H9 (cell line): ENCODE data around the gene ZNF396. TPM values are rescaled to one million over a fixed set of nuclear protein-coding genes. Genes with fewer than 3 reads are reported as not detected.

Experiments
- DNase-seq: peaks from one replicate; pipeline ENCODE4 v3.0.0-alpha.2; 2017
- H2AFZ ChIP-seq: one replicate; pipeline ENCODE4 v1.6.1; 2013; ENCODE audit warnings: mild to moderate bottlenecking, low read length, control low read depth, moderate library complexity
- H2AK5ac ChIP-seq: 2 replicates; pipeline ENCODE4 v1.6.1; 2013; ENCODE audit warnings: low read length, control low read depth, mixed read lengths; ENCODE audit not compliant: insufficient read length
- H2BK120ac ChIP-seq: one replicate; pipeline ENCODE4 v1.6.1; 2013; ENCODE audit warnings: low read depth, mild to moderate bottlenecking, low read length, control low read depth, inconsistent platforms; ENCODE audit not compliant: poor library complexity, severe bottlenecking
- H2BK12ac ChIP-seq: 2 replicates; pipeline ENCODE4 v1.6.1; 2013; ENCODE audit warnings: low read length, control low read depth, mixed read lengths, low read depth; ENCODE audit not compliant: insufficient read length
- H2BK15ac ChIP-seq: 2 replicates; pipeline ENCODE4 v1.6.1; 2013; ENCODE audit warnings: low read depth, low read length, control low read depth
- H2BK20ac ChIP-seq: one replicate; pipeline ENCODE4 v1.6.1; 2013; ENCODE audit warnings: low read depth, mild to moderate bottlenecking, low read length, control low read depth, inconsistent platforms; ENCODE audit not compliant: poor library complexity, severe bottlenecking
- H2BK5ac ChIP-seq: 2 replicates; pipeline ENCODE4 v1.6.1; 2013; ENCODE audit warnings: low read length, control low read depth, mixed read lengths; ENCODE audit not compliant: insufficient read length
- H3K14ac ChIP-seq: 2 replicates; pipeline ENCODE4 v1.6.1; 2013; ENCODE audit warnings: low read length, control low read depth; ENCODE audit not compliant: insufficient read depth
- H3K18ac ChIP-seq: 2 replicates; pipeline ENCODE4 v1.6.1; 2013; ENCODE audit warnings: low read depth, mild to moderate bottlenecking, mixed read lengths, low read length, control low read depth; ENCODE audit not compliant: insufficient read length
- H3K23ac ChIP-seq: 2 replicates; pipeline ENCODE4 v1.6.1; 2013; ENCODE audit warnings: low read length, control low read depth, mixed read lengths, low read depth; ENCODE audit not compliant: insufficient read length
- H3K23me2 ChIP-seq: 2 replicates; pipeline ENCODE4 v1.6.1; 2013; ENCODE audit warnings: low read depth, mild to moderate bottlenecking, mixed read lengths, low read length, control low read depth; ENCODE audit not compliant: insufficient read length, poor library complexity, severe bottlenecking
- H3K27ac ChIP-seq: 2 replicates; pipeline ENCODE4 v1.5.1; 2013; ENCODE audit warnings: low read length, control low read depth, mixed read lengths, low read depth; ENCODE audit not compliant: insufficient read length
- H3K27me3 ChIP-seq: 2 replicates; pipeline ENCODE4 v1.6.1; 2013; ENCODE audit warnings: low read length, control low read depth, inconsistent platforms; ENCODE audit not compliant: insufficient read depth
- H3K4ac ChIP-seq: 2 replicates; pipeline ENCODE4 v1.6.1; 2013; ENCODE audit warnings: low read depth, mild to moderate bottlenecking, control low read depth, inconsistent platforms, low read length, moderate library complexity
- H3K4me1 ChIP-seq: 2 replicates; pipeline ENCODE4 v1.6.1; 2013; ENCODE audit warnings: low read length, control low read depth, inconsistent platforms; ENCODE audit not compliant: insufficient read depth
- H3K4me2 ChIP-seq: 2 replicates; pipeline ENCODE4 v1.6.1; 2013; ENCODE audit warnings: low read length, control low read depth, mixed read lengths; ENCODE audit not compliant: insufficient read length, insufficient read depth
- H3K56ac ChIP-seq: 2 replicates; pipeline ENCODE4 v1.6.1; 2013; ENCODE audit warnings: low read depth, mild to moderate bottlenecking, mixed read lengths, low read length, control low read depth; ENCODE audit not compliant: insufficient read length
- H3K79me1 ChIP-seq: 2 replicates; pipeline ENCODE4 v1.6.1; 2013; ENCODE audit warnings: low read depth, mild to moderate bottlenecking, moderate library complexity, low read length, control low read depth, inconsistent platforms; ENCODE audit not compliant: insufficient read depth, poor library complexity, severe bottlenecking
- H3K79me2 ChIP-seq: 2 replicates; pipeline ENCODE4 v1.6.1; 2013; ENCODE audit warnings: low read length, control low read depth, inconsistent platforms; ENCODE audit not compliant: insufficient read depth
- H3K9ac ChIP-seq: 2 replicates; pipeline ENCODE4 v1.6.1; 2013; ENCODE audit warnings: low read length, control low read depth, mixed read lengths; ENCODE audit not compliant: insufficient read length; ENCODE audit errors: extremely low read depth
- H3K9me3 ChIP-seq: one replicate; pipeline ENCODE4 v1.6.1; 2013; ENCODE audit warnings: low read depth, low read length, inconsistent platforms; ENCODE audit not compliant: control insufficient read depth
- H3T11ph ChIP-seq: one replicate; pipeline ENCODE4 v1.6.1; 2013; ENCODE audit warnings: mild to moderate bottlenecking, low read length, control low read depth, inconsistent platforms
- H4K20me1 ChIP-seq: one replicate; pipeline ENCODE4 v1.6.1; 2013; ENCODE audit not compliant: control insufficient read depth, insufficient read length, insufficient read depth
- H4K5ac ChIP-seq: 2 replicates; pipeline ENCODE4 v1.6.1; 2013; ENCODE audit warnings: low read depth, mild to moderate bottlenecking, mixed read lengths, low read length, control low read depth; ENCODE audit not compliant: insufficient read length
- H4K8ac ChIP-seq: replicated peaks from 2 replicates; pipeline ENCODE4 v1.6.1; 2013; ENCODE audit warnings: low read length, control low read depth, mixed read lengths, low read depth; ENCODE audit not compliant: insufficient read length
- H4K91ac ChIP-seq: 2 replicates; pipeline ENCODE4 v1.6.1; 2013; ENCODE audit warnings: low read depth, mild to moderate bottlenecking, moderate library complexity, mixed read lengths, low read length, control low read depth; ENCODE audit not compliant: insufficient read length
- H3K27ac Mint-ChIP-seq, 3 experiments: 2 replicates in 2 of 3; 3 replicates in 1 of 3; pipeline ENCODE4 v1.8.0; 2020 to 2021; ENCODE audit warnings: mixed read lengths in 3 of 3, mild to moderate bottlenecking in 1 of 3, moderate library complexity in 1 of 3
- H3K27me3 Mint-ChIP-seq: 2 replicates; pipeline ENCODE4 v1.8.0; 2021; ENCODE audit warnings: low read depth, mild to moderate bottlenecking, moderate library complexity, mixed read lengths
- H3K36me3 Mint-ChIP-seq, 3 experiments: 2 replicates in 2 of 3; 3 replicates in 1 of 3; pipeline ENCODE4 v1.8.0; 2020 to 2021; ENCODE audit warnings: low read depth in 3 of 3, mixed read lengths in 3 of 3; ENCODE audit not compliant: insufficient read depth in 1 of 3
- H3K4me1 Mint-ChIP-seq, 2 experiments: 2 replicates each; pipeline ENCODE4 v1.8.0; 2020; ENCODE audit warnings: mixed read lengths in 2 of 2
- H3K4me3 Mint-ChIP-seq, 2 experiments: 2 replicates in 1 of 2; 3 replicates in 1 of 2; pipeline ENCODE4 v1.8.0; 2020 to 2021; ENCODE audit warnings: mild to moderate bottlenecking in 2 of 2, mixed read lengths in 2 of 2, moderate library complexity in 1 of 2
- H3K9me3 Mint-ChIP-seq, 2 experiments: 2 replicates in 1 of 2; 3 replicates in 1 of 2; pipeline ENCODE4 v1.8.0; 2020; ENCODE audit warnings: mild to moderate bottlenecking in 2 of 2, mixed read lengths in 2 of 2, moderate library complexity in 1 of 2
- CTCF ChIP-seq: fragments of 200-600 bp; sonication (generic); conservative IDR thresholded peaks from 3 replicates; pipeline ENCODE4 v1.8.0; 2021; ENCODE audit warnings: antibody characterized with exemption, mild to moderate bottlenecking
- WGBS: extraction: QIAGEN DNeasy Blood & Tissue Kit; methylation state at CpG from one replicate; pipeline ENCODE4 v1.1.7; 2013; ENCODE audit warnings: missing lambda C conversion rate, low lambda C conversion rate, mixed read lengths; ENCODE audit not compliant: insufficient read length; ENCODE audit errors: extremely low coverage; 5-methylcytosine and 5-hydroxymethylcytosine counted together
- total RNA-seq: library from RNA; stranded (reverse); gene quantifications from 2 replicates; pipeline ENCODE4 v1.2.1, GENCODE V29; 2021

The ZNF396 gene
- total RNA-seq, 1 experiment from 2014 or later: 1.2 TPM

GRCh38 chr18:35422237-35422636 lies 45.1 kb upstream of the ZNF396 start:
- Histone ChIP-seq H3K4me1 (no peaks in the 10 kb centered on the region), H3K79me1 (no peaks in the 10 kb centered on the region), H3K9ac (no peak overlapping the region), H2AFZ (no peak overlapping the region), H3K18ac (no peak overlapping the region), H2AK5ac (no peak overlapping the region), H3K27ac (no peak overlapping the region), H2BK120ac (no peak overlapping the region), H4K91ac (no peak overlapping the region), H2BK12ac (no peak overlapping the region), H3K9me3 (no peaks in the 10 kb centered on the region), H3K27me3 (no peaks in the 10 kb centered on the region), H4K5ac (no peak overlapping the region), H3K23me2 (no peaks in the 10 kb centered on the region), H3T11ph (no peak overlapping the region), H3K56ac (no peak overlapping the region), H2BK15ac (no peak overlapping the region), H3K4me2 (no peak overlapping the region), H3K14ac (no peak overlapping the region), H3K79me2 (no peaks in the 10 kb centered on the region), H2BK5ac (no peak overlapping the region), H4K8ac (no peak overlapping the region), H3K23ac (no peak overlapping the region), H2BK20ac (no peak overlapping the region), H4K20me1 (no peaks in the 10 kb centered on the region), H3K4ac (no peak overlapping the region)
- peaks cover 0 to 16% (median 5%) of the 10 kb centered on the region in 3 experiments; a peak in 4 of 7 replicates for H3K36me3 Mint-ChIP-seq
- TF ChIP-seq CTCF: no peak
- H3K9me3 Mint-ChIP-seq: peaks cover 14 to 15% of the 10 kb centered on the region in 2 experiments
- WGBS: no CpG with 5 or more reads among the region's 3 CpGs
- H3K4me1 Mint-ChIP-seq: peaks cover 14% of the 10 kb centered on the region in 2 experiments
- no peak for DNase-seq
- H3K4me3 Mint-ChIP-seq: no peak overlapping the region
- peaks cover 2% of the 10 kb centered on the region; the same call in 1 of the 2 replicates for H3K27me3 Mint-ChIP-seq
- H3K27ac Mint-ChIP-seq: no peak overlapping the region
